ENCODE measurements around the gene ADCY3.

DNA sequence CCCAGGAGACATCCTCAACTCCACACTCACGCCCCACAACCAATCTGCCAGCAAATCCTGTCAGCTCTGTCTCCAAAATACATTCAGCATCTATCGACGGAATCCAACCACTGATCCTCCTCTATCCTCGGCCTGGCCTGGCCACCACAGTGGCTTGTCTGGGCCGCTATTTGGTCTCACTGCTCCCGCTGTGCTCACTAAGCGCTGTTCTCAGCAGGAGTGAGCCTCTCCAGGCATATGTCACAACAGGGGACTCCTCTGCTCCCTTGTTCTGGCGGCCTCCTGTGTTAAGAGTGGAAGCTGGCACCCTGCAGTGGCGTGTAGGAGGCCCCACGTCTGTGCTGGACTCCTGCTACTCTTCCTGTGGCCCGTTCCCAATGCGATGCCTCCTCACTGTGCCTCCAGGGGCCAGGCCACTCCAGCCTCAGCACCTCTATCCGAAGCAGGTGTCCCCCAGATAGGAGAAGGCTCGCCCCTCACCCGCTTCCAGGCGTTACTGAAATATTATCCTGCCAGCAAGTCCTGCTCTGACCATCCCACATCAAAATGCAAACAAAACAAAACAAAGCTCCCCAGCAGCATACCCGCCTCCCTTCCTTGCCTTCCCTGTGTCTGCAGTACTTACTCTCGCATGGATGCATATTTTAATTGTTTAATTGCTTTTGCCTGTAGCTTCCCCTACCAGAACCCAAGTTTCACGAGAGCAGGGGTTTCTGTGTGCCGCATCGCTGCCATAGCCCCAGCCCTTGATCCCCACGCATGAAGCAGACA is 86.9 kb downstream of the ADCY3 start:
- TF ChIP-seq, protein P1, sequence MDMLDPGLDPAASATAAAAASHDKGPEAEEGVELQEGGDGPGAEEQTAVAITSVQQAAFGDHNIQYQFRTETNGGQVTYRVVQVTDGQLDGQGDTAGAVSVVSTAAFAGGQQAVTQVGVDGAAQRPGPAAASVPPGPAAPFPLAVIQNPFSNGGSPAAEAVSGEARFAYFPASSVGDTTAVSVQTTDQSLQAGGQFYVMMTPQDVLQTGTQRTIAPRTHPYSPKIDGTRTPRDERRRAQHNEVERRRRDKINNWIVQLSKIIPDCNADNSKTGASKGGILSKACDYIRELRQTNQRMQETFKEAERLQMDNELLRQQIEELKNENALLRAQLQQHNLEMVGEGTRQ (IDR thresholded peaks at IDR 0.05; ENCODE audit: low read depth, low read length) = no peak
- TF ChIP-seq RAD21 (IDR thresholded peaks at IDR 0.05; ENCODE audit: low read length) = no peak
- TF ChIP-seq, protein P2, sequence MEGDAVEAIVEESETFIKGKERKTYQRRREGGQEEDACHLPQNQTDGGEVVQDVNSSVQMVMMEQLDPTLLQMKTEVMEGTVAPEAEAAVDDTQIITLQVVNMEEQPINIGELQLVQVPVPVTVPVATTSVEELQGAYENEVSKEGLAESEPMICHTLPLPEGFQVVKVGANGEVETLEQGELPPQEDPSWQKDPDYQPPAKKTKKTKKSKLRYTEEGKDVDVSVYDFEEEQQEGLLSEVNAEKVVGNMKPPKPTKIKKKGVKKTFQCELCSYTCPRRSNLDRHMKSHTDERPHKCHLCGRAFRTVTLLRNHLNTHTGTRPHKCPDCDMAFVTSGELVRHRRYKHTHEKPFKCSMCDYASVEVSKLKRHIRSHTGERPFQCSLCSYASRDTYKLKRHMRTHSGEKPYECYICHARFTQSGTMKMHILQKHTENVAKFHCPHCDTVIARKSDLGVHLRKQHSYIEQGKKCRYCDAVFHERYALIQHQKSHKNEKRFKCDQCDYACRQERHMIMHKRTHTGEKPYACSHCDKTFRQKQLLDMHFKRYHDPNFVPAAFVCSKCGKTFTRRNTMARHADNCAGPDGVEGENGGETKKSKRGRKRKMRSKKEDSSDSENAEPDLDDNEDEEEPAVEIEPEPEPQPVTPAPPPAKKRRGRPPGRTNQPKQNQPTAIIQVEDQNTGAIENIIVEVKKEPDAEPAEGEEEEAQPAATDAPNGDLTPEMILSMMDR (conservative IDR thresholded peaks at IDR 0.05; ENCODE audit: low read depth, low read length) = no peak
- no peak for TF ChIP-seq SMC3 (IDR thresholded peaks at IDR 0.05; ENCODE audit: low read depth, low read length)
- TF ChIP-seq, protein P3, sequence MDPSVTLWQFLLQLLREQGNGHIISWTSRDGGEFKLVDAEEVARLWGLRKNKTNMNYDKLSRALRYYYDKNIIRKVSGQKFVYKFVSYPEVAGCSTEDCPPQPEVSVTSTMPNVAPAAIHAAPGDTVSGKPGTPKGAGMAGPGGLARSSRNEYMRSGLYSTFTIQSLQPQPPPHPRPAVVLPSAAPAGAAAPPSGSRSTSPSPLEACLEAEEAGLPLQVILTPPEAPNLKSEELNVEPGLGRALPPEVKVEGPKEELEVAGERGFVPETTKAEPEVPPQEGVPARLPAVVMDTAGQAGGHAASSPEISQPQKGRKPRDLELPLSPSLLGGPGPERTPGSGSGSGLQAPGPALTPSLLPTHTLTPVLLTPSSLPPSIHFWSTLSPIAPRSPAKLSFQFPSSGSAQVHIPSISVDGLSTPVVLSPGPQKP (IDR thresholded peaks at IDR 0.05; ENCODE audit: borderline replicate concordance, low read depth, low read length) = no peak
- TF ChIP-seq POLR2A (IDR thresholded peaks at IDR 0.05; ENCODE audit: low read depth, low read length) = no peak
- no peak for TF ChIP-seq BHLHE40 (IDR thresholded peaks at IDR 0.05; ENCODE audit: low read depth, low read length)

Measured in IMR-90 (cell line).